SK-N-SH (cell line): ENCODE results near the gene ZDHHC8. TPM values are rescaled to one million over a fixed set of nuclear protein-coding genes. Genes with fewer than 3 reads are reported as not detected.

Experiments used
- CTCF ChIA-PET: fragments of 300-600, 350-600 bp; formaldehyde crosslinking; extraction: SDS; loops from one replicate; lab custom pipeline; 2021; lab: Yijun Ruan, JAX
- POLR2A ChIA-PET: fragments of 350-600 bp; sonication (Branson Sonifier 250); formaldehyde crosslinking; extraction: SDS; loops from one replicate; lab custom pipeline; 2020; ENCODE audit warnings: antibody characterized with exemption, inconsistent platforms; lab: Yijun Ruan, JAX
- DNase-seq: peaks from one replicate; pipeline ENCODE4 v3.0.0; 2012
- H2AFZ ChIP-seq: fragments of 200-600 bp; sonication (generic); 2 replicates; pipeline ENCODE4 v1.8.1; 2016; ENCODE audit warnings: antibody characterized with exemption, mild to moderate bottlenecking, low read depth
- H3F3A ChIP-seq: fragments of 200-600 bp; sonication (generic); replicated peaks from 2 replicates; pipeline ENCODE3; 2016; ENCODE audit warnings: antibody characterized with exemption, mild to moderate bottlenecking; ENCODE audit not compliant: insufficient read depth
- H3K27ac ChIP-seq, 2 experiments: fragments of 200-500 bp in 1 of 2; fragments of 200-600 bp in 1 of 2; sonication (Bioruptor generic) in 1 of 2; sonication (generic), shearing (Covaris generic) in 1 of 2; 2 replicates each; pipeline versions ENCODE4 v1.5.1 to v1.6.1; 2014 to 2016; ENCODE audit warnings: low read depth in 2 of 2, inconsistent platforms in 1 of 2, low read length in 1 of 2, mild to moderate bottlenecking in 1 of 2, mixed read lengths in 1 of 2
- H3K27me3 ChIP-seq: fragments of 200-600 bp; sonication (generic), shearing (Covaris generic); 2 replicates; pipeline ENCODE4 v1.6.1; 2016; ENCODE audit warnings: mixed run types; ENCODE audit not compliant: insufficient read depth
- H3K36me3 ChIP-seq, 2 experiments: fragments of 200-500 bp in 1 of 2; fragments of 200-600 bp in 1 of 2; sonication (Bioruptor generic) in 1 of 2; sonication (generic) in 1 of 2; replicated peaks in 1 of 2; 2 replicates each; pipeline versions ENCODE3 to v1.5.1; 2014 to 2016; ENCODE audit warnings: low read length in 1 of 2, mild to moderate bottlenecking in 1 of 2; ENCODE audit not compliant: insufficient read depth in 2 of 2, control insufficient read depth in 1 of 2
- H3K4me1 ChIP-seq, 2 experiments: fragments of 200-500 bp in 1 of 2; fragments of 200-600 bp in 1 of 2; sonication (Bioruptor generic) in 1 of 2; sonication (generic), shearing (Covaris generic) in 1 of 2; 2 replicates each; pipeline versions ENCODE4 v1.5.1 to v1.6.1; 2014 to 2016; ENCODE audit warnings: low read depth in 1 of 2, low read length in 1 of 2, mixed run types in 1 of 2; ENCODE audit not compliant: insufficient read depth in 2 of 2, control insufficient read depth in 1 of 2
- H3K4me2 ChIP-seq: fragments of 200-600 bp; sonication (generic), shearing (Covaris generic); 2 replicates; pipeline ENCODE4 v1.6.1; 2017; ENCODE audit warnings: mixed run types
- H3K4me3 ChIP-seq, 2 experiments: fragments of 200-500 bp in 1 of 2; fragments of 200-600 bp in 1 of 2; sonication (Bioruptor generic) in 1 of 2; sonication (generic), shearing (Covaris generic) in 1 of 2; 2 replicates each; pipeline versions ENCODE4 v1.5.1 to v1.8.1; 2014 to 2016; ENCODE audit warnings: low read depth in 2 of 2, inconsistent platforms in 1 of 2, low read length in 1 of 2, mild to moderate bottlenecking in 1 of 2, mixed read lengths in 1 of 2, moderate library complexity in 1 of 2
- H3K79me2 ChIP-seq: fragments of 200-600 bp; sonication (generic); 2 replicates; pipeline ENCODE4 v1.8.1; 2017; ENCODE audit warnings: mild to moderate bottlenecking; ENCODE audit not compliant: insufficient read depth
- H3K9ac ChIP-seq: fragments of 200-600 bp; sonication (generic); 2 replicates; pipeline ENCODE4 v1.6.1; 2017; ENCODE audit warnings: mixed run types
- H3K9me2 ChIP-seq: fragments of 200-600 bp; sonication (generic); 2 replicates; pipeline ENCODE4 v1.6.1; 2017; ENCODE audit warnings: mixed run types
- H3K9me3 ChIP-seq: fragments of 200-600 bp; sonication (generic); 2 replicates; pipeline ENCODE4 v1.6.1; 2017; ENCODE audit warnings: mixed run types, mild to moderate bottlenecking, moderate library complexity
- H4K20me1 ChIP-seq: fragments of 200-600 bp; sonication (generic); 2 replicates; pipeline ENCODE4 v1.6.1; 2017; ENCODE audit warnings: mild to moderate bottlenecking, mixed run types; ENCODE audit not compliant: insufficient read depth
- CHD2 ChIP-seq: fragments of 150-350 bp; IDR thresholded peaks from 2 replicates; pipeline ENCODE4 v1.6.1; 2018; ENCODE audit warnings: low read length; ENCODE audit not compliant: partially characterized antibody
- ELF1 ChIP-seq: IDR thresholded peaks from 2 replicates; pipeline ENCODE4 v1.4.0; 2012
- EP300 ChIP-seq, 2 experiments: IDR thresholded peaks; 2 replicates each; pipeline versions ENCODE4 v1.4.0 to v1.6.1; 2012; ENCODE audit warnings: borderline replicate concordance in 1 of 2, low read depth in 1 of 2, low read length in 1 of 2
- FOSL2 ChIP-seq: IDR thresholded peaks from 2 replicates; pipeline ENCODE4 v1.4.0; 2012; ENCODE audit warnings: low read depth, mild to moderate bottlenecking, moderate library complexity, borderline replicate concordance
- FOXJ3 ChIP-seq: sonication (generic); formaldehyde crosslinking; IDR thresholded peaks from 2 replicates; pipeline ENCODE4 v1.5.1; 2020; ENCODE audit warnings: mild to moderate bottlenecking, missing genetic modification reagents
- GATA2 ChIP-seq: sonication (generic); formaldehyde crosslinking; IDR thresholded peaks from 2 replicates; pipeline ENCODE4 v1.5.0; 2020; ENCODE audit warnings: mild to moderate bottlenecking, missing genetic modification reagents
- JUND ChIP-seq: IDR thresholded peaks from 2 replicates; pipeline ENCODE4 v1.4.0; 2012
- MEF2A ChIP-seq: IDR thresholded peaks from 2 replicates; pipeline ENCODE4 v1.4.0; 2012; ENCODE audit warnings: low read depth, borderline replicate concordance
- MXI1 ChIP-seq: IDR thresholded peaks from 2 replicates; pipeline ENCODE4 v1.6.1; 2012; ENCODE audit warnings: mild to moderate bottlenecking, low read depth, low read length, improper control_type of control experiment
- NFIC ChIP-seq: IDR thresholded peaks from 2 replicates; pipeline ENCODE4 v1.4.0; 2012; ENCODE audit warnings: borderline replicate concordance
- NRF1 ChIP-seq: IDR thresholded peaks from 2 replicates; pipeline ENCODE4 v1.6.1; 2012; ENCODE audit warnings: low read depth, mild to moderate bottlenecking, low read length
- SMC3 ChIP-seq: IDR thresholded peaks from 2 replicates; pipeline ENCODE4 v1.6.1; 2012; ENCODE audit warnings: low read depth, low read length, improper control_type of control experiment
- TAF1 ChIP-seq: IDR thresholded peaks from 2 replicates; pipeline ENCODE4 v1.6.1; 2012; ENCODE audit warnings: low read depth, mild to moderate bottlenecking, low read length, moderate library complexity, borderline replicate concordance
- TCF12 ChIP-seq: IDR thresholded peaks from 2 replicates; pipeline ENCODE4 v1.4.0; 2012
- TEAD4 ChIP-seq: IDR thresholded peaks from 2 replicates; pipeline ENCODE4 v1.4.0; 2012; ENCODE audit warnings: mild to moderate bottlenecking, borderline replicate concordance; ENCODE audit not compliant: insufficient read depth
- USF2 ChIP-seq: fragments of 150-350 bp; IDR thresholded peaks from 2 replicates; pipeline ENCODE4 v1.6.1; 2017; ENCODE audit warnings: antibody characterized with exemption, low read length, low read depth, borderline replicate concordance
- WGBS: methylation state at CpG from one replicate; pipeline ENCODE4 v1.1.6; 2017; ENCODE audit warnings: low lambda C conversion rate; 5-methylcytosine and 5-hydroxymethylcytosine counted together
- polyA plus RNA-seq, 3 experiments: library from polyadenylated mRNA; depleted of rRNA; stranded (reverse); fragments of >200 nt; gene quantifications; 2 replicates each; pipeline ENCODE4 v1.2.3, GENCODE V29; 2012
- TF ChIP-seq, protein P1 (sequence below): IDR thresholded peaks from 2 replicates; pipeline ENCODE4 v1.4.0; 2012; ENCODE audit warnings: low read depth, borderline replicate concordance
- TF ChIP-seq, protein P2 (sequence below): IDR thresholded peaks from 2 replicates; pipeline ENCODE4 v1.6.1; 2012; ENCODE audit warnings: mild to moderate bottlenecking, low read depth, low read length, moderate library complexity
- TF ChIP-seq, protein P3 (sequence below): IDR thresholded peaks from 2 replicates; pipeline ENCODE4; 2012
- TF ChIP-seq, protein P4 (sequence below): fragments of 150-350 bp; IDR thresholded peaks from 2 replicates; pipeline ENCODE4 v1.6.1; 2016; ENCODE audit warnings: mild to moderate bottlenecking, low read depth, low read length

Gene ZDHHC8
- polyA plus RNA-seq, 1 of the 3 experiments (the other 2 are of a cell fraction), result 65.3 TPM

DNA sequence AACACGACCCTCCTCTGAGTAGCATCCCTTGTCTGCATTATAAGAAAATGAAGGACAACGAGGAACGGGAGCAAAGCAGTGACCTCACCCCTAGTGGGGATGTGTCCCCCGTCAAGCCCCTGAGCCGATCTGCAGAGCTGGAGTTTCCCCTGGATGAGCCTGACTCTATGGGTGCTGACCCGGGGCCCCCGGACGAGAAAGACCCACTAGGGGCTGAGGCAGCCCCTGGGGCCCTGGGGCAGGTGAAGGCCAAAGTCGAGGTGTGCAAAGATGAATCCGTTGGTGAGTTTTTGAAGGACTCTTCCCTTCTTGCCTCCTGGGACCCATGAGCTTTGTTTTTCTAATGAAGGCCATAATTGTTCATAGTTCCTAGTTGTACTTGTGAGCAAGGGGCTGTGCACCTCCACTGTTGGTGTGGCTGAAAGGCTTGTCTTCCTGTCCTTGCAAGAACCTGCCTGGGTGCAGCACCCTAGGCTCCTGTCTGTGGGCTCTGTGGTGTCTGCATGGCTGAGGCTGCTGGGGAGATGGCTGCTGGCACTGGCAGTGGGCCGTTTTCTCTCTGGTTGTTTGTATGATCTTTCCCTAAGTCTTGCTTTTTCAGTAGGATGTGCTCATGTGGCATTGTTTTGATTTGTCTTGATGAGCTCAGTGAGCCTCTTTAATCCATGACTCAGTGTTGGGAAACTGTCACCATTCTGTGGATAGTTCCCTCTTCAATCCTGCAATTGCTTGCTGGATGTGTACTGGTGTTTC lies 41.5 kb upstream of the ZDHHC8 start:
- Histone ChIP-seq H3F3A (peaks cover 2% of the 10 kb centered on the region), H3K9me3 (no peaks in the 10 kb centered on the region), H3K4me1 (peaks cover 0 to under 1% of the 10 kb centered on the region in 2 experiments; a peak in 1 of 4 replicates), H3K27me3 (no peaks in the 10 kb centered on the region), H3K9ac (no peak overlapping the region), H4K20me1 (peaks cover 35% of the 10 kb centered on the region), H3K4me2 (no peak overlapping the region), H3K79me2 (peaks cover 68% of the 10 kb centered on the region), H3K36me3 (peaks cover 76 to 89% of the 10 kb centered on the region in 2 experiments), H3K4me3 (no peak overlapping the region), H3K9me2 (no peaks in the 10 kb centered on the region), H2AFZ (no peak overlapping the region), H3K27ac (no peak overlapping the region)
- WGBS, result 92% methylated on average over 8 of the region's 11 CpGs
- no peak for DNase-seq
- ChIA-PET POLR2A (interaction anchor here (0.6 kb wide), 1 partner anchor 23 kb away, joined by 3 read pairs; no protein-coding TSS in a partner anchor), CTCF (interaction anchor here (1.5 to 1.7 kb wide), 2 partner anchors 127 to 359 kb away, joined by 4 read pairs; no protein-coding TSS in a partner anchor)
- TF ChIP-seq MEF2A (no peak), MXI1 (no peak), JUND (no peak), FOSL2 (no peak), GATA2 (CRISPR knock-in tag) (no peak), SMC3 (no peak), FOXJ3 (CRISPR knock-in tag) (no peak), CHD2 (no peak), EP300 (IDR thresholded peaks at IDR 0.05; ENCODE audit: borderline replicate concordance in 1 of 2, low read depth in 1 of 2, low read length in 1 of 2) (no peak), NRF1 (no peak), TEAD4 (no peak), TAF1 (no peak), TCF12 (no peak), USF2 (no peak), ELF1 (no peak), NFIC (no peak)
- TF ChIP-seq, protein P1, sequence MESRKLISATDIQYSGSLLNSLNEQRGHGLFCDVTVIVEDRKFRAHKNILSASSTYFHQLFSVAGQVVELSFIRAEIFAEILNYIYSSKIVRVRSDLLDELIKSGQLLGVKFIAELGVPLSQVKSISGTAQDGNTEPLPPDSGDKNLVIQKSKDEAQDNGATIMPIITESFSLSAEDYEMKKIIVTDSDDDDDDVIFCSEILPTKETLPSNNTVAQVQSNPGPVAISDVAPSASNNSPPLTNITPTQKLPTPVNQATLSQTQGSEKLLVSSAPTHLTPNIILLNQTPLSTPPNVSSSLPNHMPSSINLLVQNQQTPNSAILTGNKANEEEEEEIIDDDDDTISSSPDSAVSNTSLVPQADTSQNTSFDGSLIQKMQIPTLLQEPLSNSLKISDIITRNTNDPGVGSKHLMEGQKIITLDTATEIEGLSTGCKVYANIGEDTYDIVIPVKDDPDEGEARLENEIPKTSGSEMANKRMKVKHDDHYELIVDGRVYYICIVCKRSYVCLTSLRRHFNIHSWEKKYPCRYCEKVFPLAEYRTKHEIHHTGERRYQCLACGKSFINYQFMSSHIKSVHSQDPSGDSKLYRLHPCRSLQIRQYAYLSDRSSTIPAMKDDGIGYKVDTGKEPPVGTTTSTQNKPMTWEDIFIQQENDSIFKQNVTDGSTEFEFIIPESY, result no peak
- TF ChIP-seq, protein P2, sequence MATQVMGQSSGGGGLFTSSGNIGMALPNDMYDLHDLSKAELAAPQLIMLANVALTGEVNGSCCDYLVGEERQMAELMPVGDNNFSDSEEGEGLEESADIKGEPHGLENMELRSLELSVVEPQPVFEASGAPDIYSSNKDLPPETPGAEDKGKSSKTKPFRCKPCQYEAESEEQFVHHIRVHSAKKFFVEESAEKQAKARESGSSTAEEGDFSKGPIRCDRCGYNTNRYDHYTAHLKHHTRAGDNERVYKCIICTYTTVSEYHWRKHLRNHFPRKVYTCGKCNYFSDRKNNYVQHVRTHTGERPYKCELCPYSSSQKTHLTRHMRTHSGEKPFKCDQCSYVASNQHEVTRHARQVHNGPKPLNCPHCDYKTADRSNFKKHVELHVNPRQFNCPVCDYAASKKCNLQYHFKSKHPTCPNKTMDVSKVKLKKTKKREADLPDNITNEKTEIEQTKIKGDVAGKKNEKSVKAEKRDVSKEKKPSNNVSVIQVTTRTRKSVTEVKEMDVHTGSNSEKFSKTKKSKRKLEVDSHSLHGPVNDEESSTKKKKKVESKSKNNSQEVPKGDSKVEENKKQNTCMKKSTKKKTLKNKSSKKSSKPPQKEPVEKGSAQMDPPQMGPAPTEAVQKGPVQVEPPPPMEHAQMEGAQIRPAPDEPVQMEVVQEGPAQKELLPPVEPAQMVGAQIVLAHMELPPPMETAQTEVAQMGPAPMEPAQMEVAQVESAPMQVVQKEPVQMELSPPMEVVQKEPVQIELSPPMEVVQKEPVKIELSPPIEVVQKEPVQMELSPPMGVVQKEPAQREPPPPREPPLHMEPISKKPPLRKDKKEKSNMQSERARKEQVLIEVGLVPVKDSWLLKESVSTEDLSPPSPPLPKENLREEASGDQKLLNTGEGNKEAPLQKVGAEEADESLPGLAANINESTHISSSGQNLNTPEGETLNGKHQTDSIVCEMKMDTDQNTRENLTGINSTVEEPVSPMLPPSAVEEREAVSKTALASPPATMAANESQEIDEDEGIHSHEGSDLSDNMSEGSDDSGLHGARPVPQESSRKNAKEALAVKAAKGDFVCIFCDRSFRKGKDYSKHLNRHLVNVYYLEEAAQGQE, result no peak
- TF ChIP-seq, protein P3, sequence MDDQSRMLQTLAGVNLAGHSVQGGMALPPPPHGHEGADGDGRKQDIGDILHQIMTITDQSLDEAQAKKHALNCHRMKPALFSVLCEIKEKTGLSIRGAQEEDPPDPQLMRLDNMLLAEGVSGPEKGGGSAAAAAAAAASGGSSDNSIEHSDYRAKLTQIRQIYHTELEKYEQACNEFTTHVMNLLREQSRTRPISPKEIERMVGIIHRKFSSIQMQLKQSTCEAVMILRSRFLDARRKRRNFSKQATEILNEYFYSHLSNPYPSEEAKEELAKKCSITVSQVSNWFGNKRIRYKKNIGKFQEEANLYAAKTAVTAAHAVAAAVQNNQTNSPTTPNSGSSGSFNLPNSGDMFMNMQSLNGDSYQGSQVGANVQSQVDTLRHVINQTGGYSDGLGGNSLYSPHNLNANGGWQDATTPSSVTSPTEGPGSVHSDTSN, result no peak
- TF ChIP-seq, protein P4, sequence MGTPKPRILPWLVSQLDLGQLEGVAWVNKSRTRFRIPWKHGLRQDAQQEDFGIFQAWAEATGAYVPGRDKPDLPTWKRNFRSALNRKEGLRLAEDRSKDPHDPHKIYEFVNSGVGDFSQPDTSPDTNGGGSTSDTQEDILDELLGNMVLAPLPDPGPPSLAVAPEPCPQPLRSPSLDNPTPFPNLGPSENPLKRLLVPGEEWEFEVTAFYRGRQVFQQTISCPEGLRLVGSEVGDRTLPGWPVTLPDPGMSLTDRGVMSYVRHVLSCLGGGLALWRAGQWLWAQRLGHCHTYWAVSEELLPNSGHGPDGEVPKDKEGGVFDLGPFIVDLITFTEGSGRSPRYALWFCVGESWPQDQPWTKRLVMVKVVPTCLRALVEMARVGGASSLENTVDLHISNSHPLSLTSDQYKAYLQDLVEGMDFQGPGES, result no peak
